GM10847 (cell line): Measurements from ENCODE around the gene NCBP3.

Source experiments
- POLR2A ChIP-seq: IDR thresholded peaks from 2 replicates; pipeline ENCODE4 v1.6.1; 2011; ENCODE audit not compliant: insufficient read length; ENCODE audit errors: extremely low read depth

NCBP3 gene

GRCh38 chr17:3845621-3846436, at the start of gene NCBP3:
TSS of gene NCBP3 (minus strand) at chr17:3846246. CDS start at chr17:3846223, 23 bp downstream.
- peak; percentile 94 for TF ChIP-seq POLR2A

DNA sequence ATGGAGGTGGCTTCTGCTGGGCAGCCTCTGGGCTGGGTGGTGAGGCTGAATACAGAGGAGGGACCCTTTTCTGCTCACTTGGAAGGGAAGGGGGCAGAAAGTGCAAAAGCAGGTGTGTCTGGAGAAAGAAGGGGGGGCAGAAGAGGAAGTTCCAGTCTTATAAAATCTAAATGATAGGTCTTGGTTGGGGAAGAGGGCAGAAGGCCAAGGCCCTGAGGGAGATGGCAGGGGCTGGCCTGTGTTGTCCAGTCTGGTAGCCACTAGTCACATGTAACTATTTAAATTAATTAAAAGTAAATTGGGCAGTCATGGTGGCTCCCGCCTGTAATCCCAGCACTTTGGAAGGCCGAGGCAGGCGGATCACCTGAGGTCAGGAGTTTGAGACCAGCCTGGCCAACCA, 49.3 kb upstream of the NCBP3 start:
- TF ChIP-seq POLR2A: no peak

GRCh38 chr17:3894911-3895343, 48.9 kb upstream of the NCBP3 start:
- no peak for TF ChIP-seq POLR2A

DNA sequence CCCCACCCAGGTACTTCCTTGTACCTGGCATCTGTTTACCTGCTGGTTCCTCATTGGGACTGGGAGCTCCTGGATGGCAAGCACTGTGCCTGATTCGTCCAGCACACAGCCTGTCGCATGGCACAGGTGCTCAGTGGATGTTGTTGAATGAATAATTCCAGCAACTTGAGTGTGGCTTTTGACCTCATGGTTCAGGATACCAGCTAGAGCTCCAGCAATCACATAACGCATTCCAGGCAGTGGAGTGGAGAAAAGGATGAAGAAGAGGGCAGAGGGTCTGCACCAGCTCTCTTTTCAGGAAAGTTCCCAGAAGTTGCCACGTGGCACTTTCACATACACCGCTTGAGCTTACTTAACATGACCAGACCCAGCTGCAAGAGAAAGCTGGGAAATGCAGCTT, 48.1 kb upstream of the NCBP3 start:
- TF ChIP-seq POLR2A: no peak

- TF ChIP-seq POLR2A: no peak
These were observed 47.7 kb upstream of the NCBP3 start for GRCh38 chr17:3893720-3894116.

DNA sequence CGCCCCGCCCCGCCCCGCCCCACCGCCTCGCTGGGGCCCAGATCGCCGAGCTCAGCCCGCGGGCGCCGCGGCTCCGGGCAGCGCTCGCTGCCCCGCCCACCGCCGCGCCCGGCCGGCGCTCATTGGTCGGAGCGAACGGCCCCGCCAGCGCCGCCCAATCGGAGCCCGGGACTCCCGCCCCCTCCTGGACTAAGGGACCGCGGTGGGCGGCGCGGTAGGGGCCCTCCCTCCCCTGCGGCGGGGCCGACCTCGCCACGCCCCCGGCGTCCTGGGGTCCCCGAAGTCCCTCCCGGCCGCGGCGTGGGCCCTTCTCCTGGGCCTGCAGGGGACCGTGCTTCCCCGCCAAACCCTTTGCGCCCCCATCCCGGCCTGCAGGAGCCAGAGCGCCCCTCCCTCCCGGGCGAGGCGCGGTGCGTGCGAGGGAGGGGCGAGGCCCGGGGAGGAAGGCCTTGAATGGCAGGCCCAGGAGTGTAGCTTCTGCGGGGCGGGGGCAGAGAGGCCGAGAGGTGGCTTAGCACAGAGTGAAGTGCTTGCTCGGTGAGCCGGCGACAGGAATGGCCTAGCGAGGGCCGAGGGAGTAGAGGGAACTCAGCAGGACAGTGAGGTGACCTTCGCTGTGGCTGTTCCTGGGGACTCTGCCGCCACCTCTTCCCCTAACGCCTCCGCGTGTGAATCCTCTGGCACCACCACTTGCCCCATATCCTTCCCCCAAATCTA, 47.1 kb upstream of the NCBP3 start, which contains the start of gene CAMKK1:
TSS of gene CAMKK1 (minus strand) at position 51 of the 717 bp plus-strand sequence. CDS start 7,366 bp downstream, outside the sequence.
- TF ChIP-seq POLR2A: no peak

GRCh38 chr17:3892095-3892998, 46.3 kb upstream of the NCBP3 start:
- no peak for TF ChIP-seq POLR2A

DNA sequence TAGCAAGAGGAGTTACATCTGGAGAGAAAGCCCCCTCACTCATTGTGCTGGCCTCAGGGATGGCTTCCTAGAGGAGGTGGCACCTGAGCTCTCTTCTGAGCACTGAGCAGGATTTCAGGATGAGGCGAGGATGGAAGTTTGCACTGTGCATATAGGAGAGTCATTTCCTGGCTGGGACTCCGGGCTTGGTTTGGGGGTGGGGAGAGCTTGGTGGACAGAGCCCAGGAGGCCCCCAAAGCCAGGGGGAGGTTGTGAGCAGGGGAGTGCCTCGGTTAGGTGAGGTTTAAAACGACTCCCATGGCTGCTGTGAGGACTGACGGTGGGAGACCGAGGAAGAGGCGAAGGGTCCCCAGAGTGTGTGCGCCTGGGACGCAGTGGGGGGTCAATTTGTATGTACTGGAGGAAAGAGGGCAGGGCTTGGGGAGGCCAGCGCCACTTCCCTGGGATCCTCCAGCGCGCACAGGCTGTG, 45.6 kb upstream of the NCBP3 start:
- TF ChIP-seq POLR2A: no peak

GRCh38 chr17:3890878-3891219, 44.8 kb upstream of the NCBP3 start:
- no peak for TF ChIP-seq POLR2A

DNA sequence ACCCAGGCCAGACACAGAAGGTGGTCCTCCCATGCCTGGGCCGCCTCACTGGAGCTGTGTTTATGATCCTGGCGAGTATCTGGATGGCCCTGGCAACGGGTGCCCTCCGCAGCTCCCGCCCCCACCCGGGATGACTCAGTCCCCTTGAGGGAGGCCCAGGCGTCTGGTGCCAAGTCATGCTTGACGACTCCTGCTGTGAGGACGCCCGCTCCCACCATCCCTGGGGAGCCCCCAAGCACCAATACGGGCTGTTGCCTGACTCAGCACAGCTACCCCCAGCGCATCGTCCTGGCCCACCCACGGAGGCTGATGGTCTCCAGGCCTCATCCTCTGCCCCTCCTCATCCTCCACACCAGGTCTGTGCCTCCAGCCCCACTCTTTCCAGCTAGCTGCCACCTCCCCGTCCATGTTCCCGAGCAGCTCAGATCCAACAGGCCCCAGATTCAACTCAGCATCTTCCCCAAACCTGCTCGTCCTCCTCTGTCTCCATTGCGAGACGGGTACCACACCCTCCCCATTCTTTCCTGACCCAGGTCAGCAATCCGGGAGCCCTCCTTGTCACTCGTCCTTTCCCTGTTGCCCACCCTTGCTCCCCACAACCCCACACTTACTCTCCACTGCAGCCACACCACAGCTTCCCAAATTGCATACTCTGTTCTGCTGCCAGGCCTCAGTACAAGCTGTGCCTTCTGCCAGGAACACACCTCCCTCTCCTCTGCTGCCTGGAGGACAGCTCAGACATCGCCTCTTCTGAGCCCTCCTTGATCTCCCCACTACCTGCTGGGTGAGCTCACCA, 44.2 kb upstream of the NCBP3 start:
- TF ChIP-seq POLR2A: no peak

DNA sequence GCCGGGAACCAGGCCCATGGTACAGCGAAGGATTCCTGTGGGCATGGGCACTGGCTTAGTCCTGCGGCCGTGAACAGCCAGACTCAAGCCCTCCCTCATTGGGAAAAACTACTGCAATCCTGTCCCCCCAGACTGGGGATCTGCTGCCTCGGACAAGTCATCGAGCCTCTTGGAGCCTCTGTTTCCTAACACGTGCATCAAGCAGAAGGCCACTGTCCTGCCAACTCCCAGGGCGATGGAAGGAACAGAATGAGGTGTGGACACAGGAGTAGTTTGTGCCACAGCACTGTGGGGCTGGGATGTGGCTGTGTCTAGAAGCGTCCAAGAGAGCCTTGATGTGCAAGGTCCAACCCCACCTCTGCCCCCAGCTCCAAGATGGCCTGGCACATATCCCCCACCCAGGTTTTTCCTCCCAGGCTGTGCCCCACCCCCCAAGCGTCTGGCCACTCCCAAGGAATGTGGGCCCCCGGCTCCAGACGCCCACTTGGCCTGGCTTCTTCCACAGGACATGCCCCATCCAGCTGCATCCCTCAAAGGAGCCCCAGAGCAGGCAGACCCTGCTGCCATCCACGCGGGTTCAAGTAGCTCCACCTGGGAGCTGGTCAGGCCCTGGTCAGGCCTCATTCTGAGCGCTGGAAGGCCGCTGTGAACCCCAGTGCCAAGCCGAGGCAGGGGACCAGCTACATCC, 43.4 kb upstream of the NCBP3 start:
- no peak for TF ChIP-seq POLR2A

DNA sequence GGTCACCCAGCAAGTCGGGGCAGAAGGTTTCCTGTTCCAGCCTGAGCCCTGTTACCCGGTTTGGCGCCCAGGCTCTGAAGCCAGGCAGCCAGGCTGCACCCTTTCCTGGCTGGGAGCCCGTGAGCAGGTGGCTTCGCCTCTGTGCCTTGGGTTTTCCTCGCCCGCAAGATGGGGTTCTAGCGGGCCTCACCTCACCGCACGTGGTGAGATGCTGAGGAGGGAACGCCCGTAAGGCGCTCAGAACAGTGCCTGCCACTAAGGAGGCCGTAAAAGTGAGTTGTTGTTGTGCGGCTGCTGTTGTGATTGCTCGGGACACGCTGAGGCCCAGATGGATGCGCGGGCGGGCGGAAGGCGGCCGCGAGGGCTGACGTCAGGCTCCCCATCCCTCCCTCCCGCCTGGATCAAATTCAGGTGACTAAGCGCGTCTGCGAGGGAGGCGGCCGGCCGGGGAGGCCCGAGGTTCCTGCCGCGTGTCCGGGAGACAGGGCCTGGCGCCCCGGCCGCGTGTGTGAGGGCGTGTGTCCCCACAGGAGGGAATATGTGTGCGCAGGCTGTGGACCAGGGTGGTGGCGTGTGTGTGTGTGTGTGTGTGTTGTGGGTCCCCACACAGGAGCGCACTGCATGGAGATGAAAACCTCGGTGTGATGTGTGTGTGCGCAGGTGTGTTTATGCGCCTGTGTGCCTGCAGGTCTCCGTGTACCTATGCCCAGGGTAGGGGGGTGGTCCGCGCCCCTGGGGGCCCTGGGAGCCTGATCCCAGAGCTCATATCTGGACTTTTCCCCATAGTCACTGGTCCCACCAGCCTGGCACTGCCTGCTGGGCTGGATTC, 42.5 kb upstream of the NCBP3 start:
- TF ChIP-seq POLR2A: no peak

DNA sequence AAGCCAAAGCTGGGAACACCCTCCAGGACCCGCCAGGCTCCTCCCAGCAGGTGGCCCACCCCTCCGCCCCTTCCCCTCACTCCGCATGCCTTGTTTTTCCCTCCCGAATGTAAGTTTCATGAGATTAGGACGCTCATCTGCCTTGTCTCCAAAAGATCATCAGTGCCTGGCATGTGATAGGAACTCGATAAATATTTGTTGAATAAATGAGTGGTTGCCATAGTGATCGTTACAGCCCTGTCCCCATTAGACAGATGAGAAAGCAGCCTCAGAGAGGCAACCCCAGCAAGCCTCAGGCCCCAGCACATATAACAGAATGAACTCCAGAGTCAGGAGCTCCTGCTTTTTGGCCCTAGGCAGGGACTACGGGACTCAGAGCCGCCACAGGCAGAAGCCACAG, 41.8 kb upstream of the NCBP3 start:
- TF ChIP-seq POLR2A: no peak
